ENCODE results near the gene PTCHD1. TPM values are rescaled to one million over a fixed set of nuclear protein-coding genes. Genes with fewer than 3 reads are reported as not detected.

PTCHD1 gene
- total RNA-seq, 1 donor from 2014 or later = 0.08 TPM

- DNase-seq = no peak
- intact Hi-C loops (cut with DNase I) = no loop called here
- ATAC-seq (ENCODE audit: poor library complexity) = no peak
Observed at GRCh38 chrX:23344238-23344903, 9.7 kb downstream of the PTCHD1 start.

GRCh38 chrX:23344904-23345271, 10.2 kb downstream of the PTCHD1 start:
- intact Hi-C loops (cut with DNase I) = no loop called here
- ATAC-seq (ENCODE audit: poor library complexity) = no peak
- no peak for DNase-seq

GRCh38 chrX:23356189-23356588, 21.5 kb downstream of the PTCHD1 start:
- DNase-seq (no peak), ATAC-seq (ENCODE audit: poor library complexity) (no peak)
- intact Hi-C loops (cut with DNase I) = no loop called here

DNA sequence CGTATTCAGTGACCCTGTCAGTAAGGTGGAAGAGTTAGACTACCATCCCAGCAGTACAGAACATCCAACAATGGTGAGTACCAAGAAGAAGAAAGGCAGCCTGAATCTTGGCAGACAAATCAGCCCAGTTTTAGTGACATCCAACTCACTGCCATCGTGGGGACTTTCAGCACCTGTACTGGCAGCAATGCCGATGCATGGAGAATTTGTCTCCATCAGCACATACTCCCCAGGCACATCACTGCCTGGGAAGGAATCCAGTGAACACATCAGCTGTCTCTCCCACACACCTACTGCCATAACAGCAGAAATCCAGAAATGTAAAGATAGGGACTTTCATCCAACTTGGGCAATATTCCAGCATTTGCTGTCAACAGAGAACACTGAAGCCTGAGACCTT, 29.8 kb downstream of the PTCHD1 start:
- intact Hi-C loops (cut with DNase I) = no loop called here
- ATAC-seq (ENCODE audit: poor library complexity) = no peak
- no peak for DNase-seq

GRCh38 chrX:23365541-23365940, 30.9 kb downstream of the PTCHD1 start:
- DNase-seq (no peak), ATAC-seq (ENCODE audit: poor library complexity) (no peak)
- intact Hi-C loops (cut with DNase I) = no loop called here

- no peak for ATAC-seq (ENCODE audit: poor library complexity)
- intact Hi-C loops (cut with DNase I) = no loop called here
- no peak for DNase-seq
Observed at GRCh38 chrX:23366914-23367313, 32.3 kb downstream of the PTCHD1 start.

- DNase-seq = no peak
- no peak for ATAC-seq (ENCODE audit: poor library complexity)
- intact Hi-C loops (cut with DNase I) = no loop called here
Observed at GRCh38 chrX:23369027-23369426, 34.4 kb downstream of the PTCHD1 start.

GRCh38 chrX:23372220-23372902, 37.7 kb downstream of the PTCHD1 start:
- ATAC-seq (ENCODE audit: poor library complexity) = peak; percentile 85
- intact Hi-C loops (cut with DNase I) = no loop called here
- DNase-seq = no peak

DNA sequence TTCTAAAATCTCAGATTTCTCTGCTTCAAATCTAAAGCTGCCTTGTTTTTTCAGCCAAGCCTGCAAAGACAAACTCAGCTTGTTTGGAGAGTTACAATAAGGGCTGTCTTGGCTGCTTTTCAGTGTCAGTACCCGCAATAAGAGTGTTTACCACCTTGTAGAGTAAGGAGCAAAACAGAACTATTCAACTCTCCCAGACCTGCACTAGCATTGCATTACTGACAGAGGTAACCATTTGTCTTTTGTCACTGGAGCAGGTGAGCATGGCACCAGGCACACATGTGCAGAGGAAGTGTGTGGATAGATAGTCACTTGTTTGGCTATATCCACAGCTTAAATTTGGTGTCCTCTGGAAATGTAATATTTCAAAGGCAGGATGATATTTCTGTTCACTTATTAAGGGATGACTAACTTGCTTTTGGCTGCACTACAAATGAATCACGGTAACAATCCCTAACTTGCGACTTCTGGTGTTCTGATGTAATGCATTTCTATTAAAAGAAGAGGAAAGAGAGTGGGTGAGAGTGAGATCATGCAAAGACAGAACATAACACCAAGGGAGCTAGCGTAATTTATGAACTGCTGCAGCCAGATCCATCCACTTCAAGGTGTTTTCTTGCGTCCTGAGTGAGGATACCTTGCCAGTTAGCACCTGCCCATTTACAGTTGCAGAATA, 38.6 kb downstream of the PTCHD1 start:
- intact Hi-C loops (cut with DNase I) = no loop called here
- DNase-seq (no peak), ATAC-seq (ENCODE audit: poor library complexity) (peak; percentile 77)

DNA sequence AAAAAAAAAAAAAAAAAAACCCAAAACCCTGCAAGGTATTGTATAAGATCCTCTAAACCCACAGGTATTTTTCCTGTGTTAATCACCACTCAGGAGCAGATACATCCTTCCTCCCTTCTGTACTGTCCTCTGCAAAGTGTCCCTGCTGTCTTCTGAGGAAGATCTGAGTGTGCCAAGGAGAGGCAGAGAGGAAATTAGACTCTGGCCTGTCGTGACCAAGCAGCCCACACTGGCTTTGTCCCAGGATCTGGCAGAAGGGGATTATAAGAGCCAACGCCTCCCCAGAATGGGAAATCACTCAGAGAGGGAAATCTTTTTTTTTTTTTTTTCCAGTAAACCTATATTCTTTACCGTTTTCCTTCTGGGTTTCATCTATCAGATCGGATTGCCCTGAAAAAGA, 39.6 kb downstream of the PTCHD1 start:
- no peak for ATAC-seq (ENCODE audit: poor library complexity)
- intact Hi-C loops (cut with DNase I) = no loop called here
- DNase-seq = no peak

DNA sequence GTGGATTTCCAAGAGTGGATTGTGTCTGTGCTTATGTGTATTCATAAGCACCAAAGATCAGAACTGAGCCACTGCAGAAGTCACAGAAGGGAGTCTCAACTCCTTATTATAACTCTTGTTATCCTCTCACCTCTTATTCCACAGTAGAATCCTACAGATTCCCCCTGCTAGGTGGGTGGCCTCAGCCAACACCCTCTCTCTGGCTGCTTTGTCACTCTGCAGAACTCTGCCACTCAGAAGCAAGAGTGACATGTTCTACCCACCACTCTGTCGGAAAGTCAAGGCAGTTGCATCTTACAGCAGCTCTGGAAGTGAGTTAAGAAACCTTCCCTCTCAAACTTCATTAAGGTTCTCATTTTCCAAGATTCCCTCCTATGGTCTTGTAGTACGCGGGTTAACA, 41.9 kb downstream of the PTCHD1 start:
- intact Hi-C loops (cut with DNase I) = no loop called here
- DNase-seq = no peak
- no peak for ATAC-seq (ENCODE audit: poor library complexity)

- intact Hi-C loops (cut with DNase I) = no loop called here
- DNase-seq (no peak), ATAC-seq (ENCODE audit: poor library complexity) (no peak)
Observed at GRCh38 chrX:23380581-23380980, 45.9 kb downstream of the PTCHD1 start.

DNA sequence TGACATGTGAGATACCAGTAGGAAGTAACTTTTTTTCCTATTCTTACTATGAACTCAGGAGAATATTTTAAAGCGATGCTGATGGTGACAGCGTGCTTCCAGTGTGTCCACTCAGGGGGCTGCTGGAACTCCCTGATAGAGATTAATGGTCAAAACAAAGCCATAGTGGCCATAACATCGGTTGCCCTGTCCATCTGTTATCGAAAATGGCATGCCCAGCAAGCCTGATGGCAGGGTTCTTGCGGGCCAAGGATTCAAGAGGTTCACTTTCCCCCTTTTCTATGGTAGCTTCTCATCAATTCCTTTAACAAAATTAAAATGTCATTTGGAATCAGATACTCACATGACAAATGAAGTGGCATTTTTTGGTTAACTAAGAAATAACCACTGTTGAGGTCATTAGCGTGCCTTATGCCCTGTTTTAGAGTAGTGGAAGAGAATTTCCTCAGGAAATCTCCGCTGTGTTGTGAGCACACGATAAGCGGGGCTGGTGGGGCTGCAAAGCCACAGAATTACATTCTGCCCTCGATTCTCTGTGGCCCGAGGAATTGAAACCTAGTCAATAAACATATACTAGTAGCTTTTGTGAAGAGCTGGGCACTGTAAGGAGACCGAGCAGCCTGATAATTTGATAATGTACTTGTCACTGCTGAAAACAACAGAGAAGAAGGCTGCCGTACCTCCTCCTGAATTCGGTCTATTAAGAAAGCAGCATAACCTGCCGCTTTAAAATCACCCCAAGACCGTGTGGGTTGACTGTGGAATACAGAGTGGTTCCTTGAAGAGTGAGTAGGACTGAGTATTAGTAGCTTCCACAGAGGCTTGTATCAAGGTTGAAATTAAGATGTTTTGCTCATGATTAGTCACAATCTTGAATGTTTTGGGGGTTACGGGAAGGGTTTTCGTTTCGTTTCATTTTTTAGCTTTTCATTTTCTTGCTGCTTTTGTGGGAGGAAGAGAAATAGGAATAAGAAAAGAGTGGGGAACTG, 46.7 kb downstream of the PTCHD1 start:
- intact Hi-C loops (cut with DNase I) = no loop called here
- ATAC-seq (ENCODE audit: poor library complexity) (no peak), DNase-seq (no peak)

DNA sequence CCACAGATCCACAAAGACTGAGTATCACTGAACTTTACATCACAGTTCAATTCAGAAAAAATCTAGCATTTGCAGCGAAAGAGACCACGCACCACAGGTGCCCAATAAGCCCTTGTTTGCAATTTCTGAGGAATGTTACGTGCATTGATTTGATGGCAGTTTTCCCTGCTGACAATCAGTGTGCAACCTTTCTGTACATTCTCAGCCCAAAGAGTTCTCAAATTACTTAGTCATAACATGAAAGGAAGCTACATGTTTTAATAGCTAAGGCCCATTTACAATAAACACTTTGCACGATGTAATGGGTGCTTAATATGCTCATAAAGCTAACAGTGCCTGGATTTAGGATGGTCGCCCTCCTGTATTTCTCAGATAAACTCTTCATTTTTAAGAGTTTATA, 47.9 kb downstream of the PTCHD1 start:
- intact Hi-C loops (cut with DNase I) = no loop called here
- DNase-seq = no peak
- no peak for ATAC-seq (ENCODE audit: poor library complexity)

DNA sequence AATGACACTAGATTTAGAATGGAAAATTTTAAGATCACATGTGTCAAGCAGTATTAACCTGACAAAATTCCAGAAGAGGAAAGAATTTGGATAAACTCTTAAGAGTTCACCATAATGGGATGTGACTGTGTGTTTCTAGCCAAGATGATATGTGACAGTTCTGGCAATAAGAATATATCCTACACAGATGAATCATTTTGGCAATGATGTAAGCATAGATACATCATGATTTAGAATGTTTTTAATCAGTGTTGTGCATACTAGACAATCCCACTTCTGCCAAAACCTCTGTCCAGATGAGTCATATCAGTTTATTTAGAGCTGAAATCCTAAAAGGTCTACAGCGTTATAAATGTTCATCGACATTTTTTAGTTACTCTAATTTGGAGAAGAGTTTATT, 48.8 kb downstream of the PTCHD1 start:
- intact Hi-C loops (cut with DNase I) = no loop called here
- DNase-seq (no peak), ATAC-seq (ENCODE audit: poor library complexity) (no peak)

DNA sequence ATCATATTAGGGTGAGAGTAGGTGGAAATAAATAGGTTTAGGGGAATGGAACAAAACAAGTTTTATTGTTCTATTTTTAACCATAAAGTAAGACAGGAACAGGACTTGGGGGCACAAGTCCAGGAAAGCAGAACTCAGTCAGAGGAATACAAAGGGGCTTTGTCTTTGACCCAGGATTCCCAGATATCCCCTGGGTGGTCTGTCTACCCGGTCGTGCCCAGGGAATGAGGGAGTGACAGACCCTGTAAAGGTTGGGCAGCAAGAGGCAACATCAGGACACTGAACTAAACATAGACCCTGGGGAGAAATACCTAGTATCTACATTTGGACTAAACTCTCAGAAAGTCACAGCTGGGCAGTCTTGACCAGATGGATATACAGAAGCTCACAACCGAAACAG, 50.6 kb downstream of the PTCHD1 start:
- no peak for ATAC-seq (ENCODE audit: poor library complexity)
- intact Hi-C loops (cut with DNase I) = no loop called here
- DNase-seq = no peak

GRCh38 chrX:23386260-23386659, 51.6 kb downstream of the PTCHD1 start:
- no peak for DNase-seq
- ATAC-seq (ENCODE audit: poor library complexity) = no peak
- intact Hi-C loops (cut with DNase I) = no loop called here

- ATAC-seq (ENCODE audit: poor library complexity) = no peak
- no peak for DNase-seq
- intact Hi-C loops (cut with DNase I) = no loop called here
Observed at GRCh38 chrX:23386726-23387125, 52.1 kb downstream of the PTCHD1 start.

DNA sequence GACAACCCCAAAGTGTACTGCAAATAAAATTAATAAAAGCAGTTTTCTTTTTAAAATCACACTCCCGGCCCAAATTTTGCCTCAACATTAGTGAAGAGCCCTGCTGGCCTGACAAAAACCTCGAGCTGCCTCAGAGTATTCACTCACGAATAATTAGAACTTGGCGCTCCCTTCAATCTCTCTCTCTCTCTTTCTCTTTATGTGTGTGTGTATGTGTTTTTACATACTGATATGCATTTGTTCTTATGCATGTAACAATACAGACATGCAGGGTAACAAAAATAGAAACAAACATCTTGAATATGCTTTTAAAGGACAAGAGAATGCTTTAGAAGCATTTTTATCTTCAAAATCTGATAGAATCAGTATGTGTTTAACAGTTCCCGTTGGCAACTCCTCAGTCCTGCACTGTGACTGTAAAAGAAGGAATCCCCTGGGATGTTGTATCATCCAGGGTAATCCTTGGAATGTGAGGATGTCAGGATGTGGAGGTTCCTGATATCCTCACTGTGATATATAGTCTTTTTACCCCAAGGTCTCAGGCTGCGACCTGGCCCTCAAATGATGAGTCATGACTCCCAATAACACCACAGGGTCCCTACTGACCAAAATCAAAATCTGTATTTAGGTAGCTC, 53.0 kb downstream of the PTCHD1 start:
- DNase-seq = no peak
- no peak for ATAC-seq (ENCODE audit: poor library complexity)
- intact Hi-C loops (cut with DNase I) = no loop called here
